IMR-90 (cell line): Measurements from ENCODE around the gene SLC25A24. TPM values are rescaled to one million over a fixed set of nuclear protein-coding genes. Genes with fewer than 3 reads are reported as not detected.

Experiments
- ATAC-seq: fragments of 200-7000 bp; cut with Tn5 transposase; 2 replicates; pipeline ENCODE4 v1.9.1; 2020; ENCODE audit warnings: low read depth, mild to moderate bottlenecking, moderate library complexity
- BruUV-seq: library from RNA; stranded (reverse); fragments of 400-500 nt; replicated peaks from 2 replicates; lab custom pipeline; 2021; lab: Mats Ljungman, UMichigan
- CTCF ChIA-PET: fragments of 300-600 bp; formaldehyde crosslinking; extraction: SDS; loops from one replicate; lab custom pipeline; 2021; ENCODE audit warnings: antibody characterized with exemption; lab: Yijun Ruan, JAX
- POLR2A ChIA-PET: fragments of 300-600 bp; sonication (Branson Sonifier 250); formaldehyde crosslinking; loops from one replicate; lab custom pipeline; 2022; ENCODE audit warnings: antibody characterized with exemption; ENCODE audit not compliant: unreplicated experiment; lab: Charles Lee
- DNase-seq: peaks from one replicate; pipeline ENCODE4 v3.0.0; 2013
- H2AFZ ChIP-seq: replicated peaks from 2 replicates; pipeline ENCODE3; 2013; ENCODE audit warnings: low read length, mild to moderate bottlenecking; ENCODE audit not compliant: poor library complexity
- H2AK5ac ChIP-seq: 2 replicates; pipeline ENCODE4 v1.6.1; 2013; ENCODE audit warnings: low read depth, low read length, inconsistent platforms
- H2AK9ac ChIP-seq: replicated peaks from 2 replicates; pipeline ENCODE3; 2013; ENCODE audit warnings: mild to moderate bottlenecking, low read depth, low read length, moderate library complexity; ENCODE audit not compliant: poor library complexity
- H2BK120ac ChIP-seq: 2 replicates; pipeline ENCODE4 v1.6.1; 2013; ENCODE audit warnings: low read depth, low read length, inconsistent platforms
- H2BK15ac ChIP-seq: 3 replicates; pipeline ENCODE4 v1.6.1; 2013; ENCODE audit warnings: low read depth, low read length, inconsistent platforms
- H2BK20ac ChIP-seq: 2 replicates; pipeline ENCODE4 v1.6.1; 2013; ENCODE audit warnings: low read depth, mild to moderate bottlenecking, inconsistent platforms, low read length, moderate library complexity
- H2BK5ac ChIP-seq: 2 replicates; pipeline ENCODE4 v1.6.1; 2013; ENCODE audit warnings: mild to moderate bottlenecking, low read depth, low read length, inconsistent platforms; ENCODE audit not compliant: poor library complexity, severe bottlenecking
- H3K14ac ChIP-seq: replicated peaks from 2 replicates; pipeline ENCODE4 v1.6.1; 2013; ENCODE audit warnings: low read depth, low read length, inconsistent platforms
- H3K18ac ChIP-seq: 2 replicates; pipeline ENCODE4 v1.6.1; 2013; ENCODE audit warnings: low read depth, low read length, control low read depth
- H3K23ac ChIP-seq: 2 replicates; pipeline ENCODE4 v1.6.1; 2013; ENCODE audit warnings: low read depth, low read length, inconsistent platforms
- H3K27ac ChIP-seq: 2 replicates; pipeline ENCODE4 v1.5.1; 2013; ENCODE audit warnings: mild to moderate bottlenecking, control low read depth, low read length; ENCODE audit not compliant: insufficient read depth
- H3K27me3 ChIP-seq: 2 replicates; pipeline ENCODE4 v1.6.1; 2013; ENCODE audit warnings: low read length; ENCODE audit not compliant: control insufficient read depth, insufficient read depth
- H3K36me3 ChIP-seq: 2 replicates; pipeline ENCODE4 v1.6.1; 2013; ENCODE audit warnings: low read length, mixed read lengths; ENCODE audit not compliant: control insufficient read depth, insufficient read depth
- H3K4ac ChIP-seq: 2 replicates; pipeline ENCODE4 v1.6.1; 2013; ENCODE audit warnings: low read depth, low read length, inconsistent platforms
- H3K4me1 ChIP-seq: 2 replicates; pipeline ENCODE4 v1.6.1; 2013; ENCODE audit warnings: low read length, mixed read lengths; ENCODE audit not compliant: control insufficient read depth, insufficient read depth
- H3K4me2 ChIP-seq: 2 replicates; pipeline ENCODE4 v1.6.1; 2013; ENCODE audit warnings: low read depth, mild to moderate bottlenecking, control low read depth, low read length, moderate library complexity
- H3K4me3 ChIP-seq: 2 replicates; pipeline ENCODE4 v1.5.1; 2013; ENCODE audit warnings: low read depth, mild to moderate bottlenecking, control low read depth, low read length, moderate library complexity; ENCODE audit not compliant: insufficient read depth
- H3K56ac ChIP-seq: 2 replicates; pipeline ENCODE4 v1.6.1; 2013; ENCODE audit warnings: low read length, inconsistent platforms; ENCODE audit not compliant: insufficient read depth; ENCODE audit errors: extremely low read depth
- H3K79me1 ChIP-seq, 2 experiments: 2 replicates each; pipeline ENCODE4 v1.6.1; 2013; ENCODE audit warnings: low read length in 2 of 2, inconsistent platforms in 1 of 2, low read depth in 1 of 2
- H3K9ac ChIP-seq: 2 replicates; pipeline ENCODE4 v1.6.1; 2013; ENCODE audit warnings: low read depth, low read length, control low read depth
- H3K9me1 ChIP-seq: 2 replicates; pipeline ENCODE4 v1.6.1; 2013; ENCODE audit warnings: low read length, inconsistent platforms; ENCODE audit not compliant: insufficient read depth
- H3K9me3 ChIP-seq: 2 replicates; pipeline ENCODE4 v1.6.1; 2013; ENCODE audit warnings: low read length; ENCODE audit not compliant: control insufficient read depth, insufficient read depth
- H4K20me1 ChIP-seq: 2 replicates; pipeline ENCODE4 v1.6.1; 2013; ENCODE audit warnings: low read length, inconsistent platforms; ENCODE audit not compliant: insufficient read depth
- H4K5ac ChIP-seq: 2 replicates; pipeline ENCODE4 v1.6.1; 2013; ENCODE audit warnings: mild to moderate bottlenecking, low read depth, low read length, control low read depth
- H4K8ac ChIP-seq, 2 experiments: 2 replicates each; pipeline ENCODE4 v1.6.1; 2013; ENCODE audit warnings: low read depth in 2 of 2, low read length in 2 of 2, control low read depth in 1 of 2, inconsistent platforms in 1 of 2
- H4K91ac ChIP-seq: 2 replicates; pipeline ENCODE4 v1.6.1; 2013; ENCODE audit warnings: low read depth, low read length, inconsistent platforms; ENCODE audit not compliant: insufficient read depth
- MAFK ChIP-seq: IDR thresholded peaks from 2 replicates; pipeline ENCODE4 v1.6.1; 2012; ENCODE audit warnings: low read depth, low read length, improper control_type of control experiment
- MXI1 ChIP-seq: IDR thresholded peaks from 2 replicates; pipeline ENCODE4 v1.6.1; 2012; ENCODE audit warnings: low read depth, mild to moderate bottlenecking, low read length, moderate library complexity, borderline replicate concordance
- WGBS, 2 experiments: methylation state at CpG; one replicate each; pipeline versions ENCODE4 v1.1.5 to v1.1.7; 2013; ENCODE audit warnings: missing lambda C conversion rate in 2 of 2; ENCODE audit not compliant: insufficient read length in 1 of 2; ENCODE audit errors: extremely low coverage in 2 of 2; 5-methylcytosine and 5-hydroxymethylcytosine counted together
- dilution Hi-C: fragments of 300-500 bp; cut with HindIII; formaldehyde crosslinking; loops from one replicate; pipeline ENCODE4 v1.14.3; 2018; ENCODE audit warnings: low sequenced_read_pairs; ENCODE audit not compliant: unreplicated experiment
- in situ Hi-C: fragments of 300-500 bp; cut with MboI; formaldehyde crosslinking; loops from 3 replicates; pipeline ENCODE4 v1.14.3; 2019; ENCODE audit warnings: low sequenced_read_pairs, inconsistent platforms, mixed read lengths
- intact Hi-C: fragments of 100-400 bp; cut with micrococcal nuclease; formaldehyde crosslinking; loops from 2 replicates; pipeline ENCODE4 v1.10.0; 2022
- polyA plus RNA-seq, 3 experiments: library from polyadenylated mRNA; depleted of rRNA; stranded (reverse); fragments of >200 nt; gene quantifications; 2 replicates each; pipeline ENCODE4 v1.2.3, GENCODE V29; 2012; ENCODE audit warnings: low replicate concordance in 1 of 3
- total RNA-seq: library from RNA; depleted of rRNA; stranded (reverse); fragments of >200 nt; gene quantifications from 2 replicates; pipeline ENCODE4 v1.2.3, GENCODE V29; 2012
- TF ChIP-seq, protein P1 (sequence below): fragments of 150-350 bp; IDR thresholded peaks from 2 replicates; pipeline ENCODE4 v1.6.1; 2016; ENCODE audit warnings: low read depth, mild to moderate bottlenecking, low read length, moderate library complexity, borderline replicate concordance
- TF ChIP-seq, protein P2 (sequence below): fragments of 150-350 bp; IDR thresholded peaks from 2 replicates; pipeline ENCODE4 v1.6.1; 2017; ENCODE audit warnings: mild to moderate bottlenecking, antibody characterized with exemption, low read length, low read depth

Gene SLC25A24
- total and polyA plus RNA-seq, 2 of the 4 experiments (the other 2 are of a cell fraction), result 19.4 to 20.4 TPM

DNA sequence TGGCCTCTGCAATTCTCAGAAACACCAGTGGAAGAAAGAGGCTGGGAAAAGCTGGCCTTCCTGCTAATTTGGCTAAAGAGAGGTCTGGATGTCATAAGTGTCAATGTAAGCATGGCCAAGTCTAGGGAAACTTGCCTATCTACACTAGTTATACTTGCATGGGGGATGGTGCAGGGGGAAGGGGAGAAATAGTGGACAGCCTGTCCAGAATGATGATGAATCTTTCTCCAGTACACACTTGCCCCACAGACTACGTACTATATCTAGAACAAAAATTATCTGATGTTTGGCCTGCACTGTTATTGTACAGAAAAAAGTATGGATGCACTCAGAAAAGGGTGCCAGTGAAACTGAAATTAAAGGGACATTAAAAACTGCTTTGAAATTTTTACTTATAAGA, 114.5 kb downstream of the SLC25A24 start:
- Histone ChIP-seq H4K20me1 (no peaks in the 10 kb centered on the region), H3K18ac (no peak overlapping the region), H3K23ac (no peak overlapping the region), H2AFZ (no peak overlapping the region), H2AK5ac (no peak overlapping the region), H3K9ac (no peak overlapping the region), H4K5ac (no peak overlapping the region), H2BK120ac (no peak overlapping the region), H3K4ac (no peak overlapping the region), H2AK9ac (no peak overlapping the region), H3K14ac (no peak overlapping the region), H3K9me3 (no peaks in the 10 kb centered on the region), H3K56ac (no peak overlapping the region), H3K36me3 (no peaks in the 10 kb centered on the region), H3K4me3 (no peak overlapping the region), H3K4me1 (no peaks in the 10 kb centered on the region), H4K91ac (no peak overlapping the region), H4K8ac (no peak overlapping the region), H2BK20ac (no peak overlapping the region), H3K4me2 (no peak overlapping the region), H2BK5ac (no peak overlapping the region), H3K79me1 (no peaks in the 10 kb centered on the region), H2BK15ac (no peak overlapping the region), H3K9me1 (no peaks in the 10 kb centered on the region), H3K27me3 (no peaks in the 10 kb centered on the region; the same call in 1 of the 2 replicates), H3K27ac (no peak overlapping the region)
- TF ChIP-seq MXI1 (no peak), MAFK (no peak)
- TF ChIP-seq, protein P1, sequence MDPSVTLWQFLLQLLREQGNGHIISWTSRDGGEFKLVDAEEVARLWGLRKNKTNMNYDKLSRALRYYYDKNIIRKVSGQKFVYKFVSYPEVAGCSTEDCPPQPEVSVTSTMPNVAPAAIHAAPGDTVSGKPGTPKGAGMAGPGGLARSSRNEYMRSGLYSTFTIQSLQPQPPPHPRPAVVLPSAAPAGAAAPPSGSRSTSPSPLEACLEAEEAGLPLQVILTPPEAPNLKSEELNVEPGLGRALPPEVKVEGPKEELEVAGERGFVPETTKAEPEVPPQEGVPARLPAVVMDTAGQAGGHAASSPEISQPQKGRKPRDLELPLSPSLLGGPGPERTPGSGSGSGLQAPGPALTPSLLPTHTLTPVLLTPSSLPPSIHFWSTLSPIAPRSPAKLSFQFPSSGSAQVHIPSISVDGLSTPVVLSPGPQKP, result no peak
- TF ChIP-seq, protein P2, sequence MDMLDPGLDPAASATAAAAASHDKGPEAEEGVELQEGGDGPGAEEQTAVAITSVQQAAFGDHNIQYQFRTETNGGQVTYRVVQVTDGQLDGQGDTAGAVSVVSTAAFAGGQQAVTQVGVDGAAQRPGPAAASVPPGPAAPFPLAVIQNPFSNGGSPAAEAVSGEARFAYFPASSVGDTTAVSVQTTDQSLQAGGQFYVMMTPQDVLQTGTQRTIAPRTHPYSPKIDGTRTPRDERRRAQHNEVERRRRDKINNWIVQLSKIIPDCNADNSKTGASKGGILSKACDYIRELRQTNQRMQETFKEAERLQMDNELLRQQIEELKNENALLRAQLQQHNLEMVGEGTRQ, result no peak
- WGBS, 2 experiments, result no CpG with 5 or more reads among the region's 1 CpG
- DNase-seq (no peak), ATAC-seq (no peak)
- ChIA-PET CTCF (no interaction called here), POLR2A (no interaction called here)
- no TSS peak for BruUV-seq
- dilution Hi-C loops, result no loop called here
- intact Hi-C loops, result no loop called here
- in situ Hi-C loops, result no loop called here
